ENCODE results near the gene MYO18B.
A peak's percentile ranks its signal among the peaks of the same experiment; 100 is the strongest.

MYO18B gene

GRCh38 chr22:26056455-26057200 is 314.6 kb downstream of the MYO18B start:
- no peak for DNase-seq

- DNase-seq: no peak
Measured at GRCh38 chr22:26057731-26058130, 315.7 kb downstream of the MYO18B start.

- DNase-seq: no peak
Measured at GRCh38 chr22:26064048-26064447, 322.1 kb downstream of the MYO18B start.

- no peak for DNase-seq
Measured at GRCh38 chr22:26065847-26066246, 323.9 kb downstream of the MYO18B start.

DNA sequence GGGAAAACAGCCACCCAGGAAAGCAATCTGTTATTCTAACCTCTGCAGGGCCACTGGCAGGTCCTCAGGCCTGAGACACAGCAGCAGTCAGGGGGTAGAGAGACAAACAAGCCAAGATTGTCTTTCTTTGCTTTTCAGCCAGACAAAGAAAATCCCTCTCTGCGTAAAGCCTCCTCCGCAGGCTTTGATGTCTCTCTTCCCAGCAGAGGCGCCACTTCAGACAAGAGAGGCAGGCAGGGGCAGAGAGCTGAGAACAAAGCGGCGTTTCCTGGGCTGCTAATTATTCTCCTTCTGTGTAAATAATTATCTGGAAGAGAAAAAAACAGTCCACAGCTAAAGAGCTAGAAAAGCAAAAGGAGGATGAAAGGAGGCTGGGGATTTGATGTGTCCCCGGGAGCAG is 324.5 kb downstream of the MYO18B start:
- DNase-seq: peak; percentile 22 to 38

GRCh38 chr22:26068571-26068970 is 326.6 kb downstream of the MYO18B start:
- no peak for DNase-seq

DNA sequence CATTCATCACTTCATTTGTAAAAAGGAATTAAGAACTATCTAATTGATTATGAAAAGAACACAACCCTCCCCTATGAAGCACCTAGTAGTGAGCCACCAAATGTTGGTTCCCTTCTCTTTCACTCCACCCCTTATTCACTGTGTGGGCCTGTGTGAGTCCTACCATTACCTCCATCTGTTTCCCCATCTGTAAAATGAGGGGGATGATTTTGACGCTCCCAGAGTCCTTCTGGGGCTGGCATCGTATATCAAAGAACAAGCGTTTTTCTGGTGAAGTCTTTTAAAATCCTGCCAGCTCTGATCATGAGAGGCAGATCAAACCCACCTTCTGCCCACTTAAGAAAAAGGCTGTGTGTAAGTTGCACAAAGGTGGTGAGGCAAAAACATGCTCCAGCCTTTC is 330.6 kb downstream of the MYO18B start:
- no peak for DNase-seq

GRCh38 chr22:26075251-26075650 is 333.3 kb downstream of the MYO18B start:
- no peak for DNase-seq

- no peak for DNase-seq
Measured at GRCh38 chr22:26079009-26079408, 337.0 kb downstream of the MYO18B start.

All from SHP77 (cell line).